Gastroesophageal sphincter (tissue), 4 donors: ENCODE data around the gene CORO6. TPM values are rescaled to one million over a fixed set of nuclear protein-coding genes. Genes with fewer than 3 reads are reported as not detected.
A peak's percentile ranks its signal among the peaks of the same experiment; 100 is the strongest.

Experiments used
- ATAC-seq: fragments of 150-250 bp; one replicate; pipeline ENCODE4 v1.9.1; 2016; ENCODE audit warnings: mild to moderate bottlenecking, moderate library complexity
- H3K27ac ChIP-seq, 4 donors: fragments of 200-600 bp; sonication (generic) in 3 of 4; 1 replicate in 3 of 4; 2 replicates in 1 of 4; pipeline ENCODE4 v1.5.1; 2016 to 2019
- H3K27me3 ChIP-seq: fragments of 200-600 bp; sonication (generic); one replicate; pipeline ENCODE4 v1.5.1; 2019
- H3K36me3 ChIP-seq, 2 donors: fragments of 200-600 bp; sonication (generic); one replicate each; pipeline ENCODE4 v1.5.1; 2019; ENCODE audit warnings: control low read depth in 1 of 2
- H3K4me1 ChIP-seq, 3 donors: fragments of 200-600 bp; sonication (generic); 1 replicate in 2 of 3; 2 replicates in 1 of 3; pipeline ENCODE4 v1.5.1; 2016 to 2019; ENCODE audit warnings: control low read depth in 2 of 3
- H3K4me3 ChIP-seq, 2 donors: fragments of 200-600 bp; sonication (generic); one replicate each; pipeline ENCODE4 v1.5.1; 2019; ENCODE audit warnings: mild to moderate bottlenecking in 1 of 2, moderate library complexity in 1 of 2
- H3K9me3 ChIP-seq, 3 donors: fragments of 200-600 bp; sonication (generic); one replicate each; pipeline ENCODE4 v1.5.1; 2017 to 2019; ENCODE audit warnings: control low read depth in 2 of 3
- EP300 ChIP-seq: sonication (generic); formaldehyde crosslinking; IDR thresholded peaks from one replicate; pipeline ENCODE4 v1.6.1; 2017; ENCODE audit warnings: antibody characterized with exemption, mild to moderate bottlenecking
- POLR2A ChIP-seq, 2 donors: fragments of 450-650 bp; IDR thresholded peaks; one replicate each; pipeline ENCODE4 v1.6.1; 2017; ENCODE audit warnings: antibody characterized with exemption in 2 of 2, mild to moderate bottlenecking in 2 of 2, moderate library complexity in 1 of 2
- POLR2AphosphoS5 ChIP-seq: sonication (generic); formaldehyde crosslinking; IDR thresholded peaks from one replicate; pipeline ENCODE4 v1.6.1; 2017; ENCODE audit warnings: antibody characterized with exemption
- WGBS, 2 donors: methylation state at CpG; one replicate each; pipeline ENCODE4 v1.1.5; 2018; ENCODE audit warnings: low coverage in 1 of 2; 5-methylcytosine and 5-hydroxymethylcytosine counted together
- total RNA-seq, 4 donors: library from RNA; depleted of rRNA; stranded (reverse); fragments of >200 nt; gene quantifications; one replicate each; pipeline ENCODE4 v1.1.0, GENCODE V29; 2016
- TF ChIP-seq, protein P1 (sequence below), 4 experiments: fragments of 200-600 bp in 2 of 4; fragments of 450-650 bp in 2 of 4; sonication (generic) in 1 of 4; IDR thresholded peaks; one replicate each; pipeline ENCODE4 v1.5.1; 2017 to 2019; ENCODE audit warnings: antibody characterized with exemption in 4 of 4, mild to moderate bottlenecking in 2 of 4, moderate library complexity in 2 of 4

CORO6 gene
- total RNA-seq, 4 donors from 2014 or later = 18.1 to 138 (median 39.4) TPM

DNA sequence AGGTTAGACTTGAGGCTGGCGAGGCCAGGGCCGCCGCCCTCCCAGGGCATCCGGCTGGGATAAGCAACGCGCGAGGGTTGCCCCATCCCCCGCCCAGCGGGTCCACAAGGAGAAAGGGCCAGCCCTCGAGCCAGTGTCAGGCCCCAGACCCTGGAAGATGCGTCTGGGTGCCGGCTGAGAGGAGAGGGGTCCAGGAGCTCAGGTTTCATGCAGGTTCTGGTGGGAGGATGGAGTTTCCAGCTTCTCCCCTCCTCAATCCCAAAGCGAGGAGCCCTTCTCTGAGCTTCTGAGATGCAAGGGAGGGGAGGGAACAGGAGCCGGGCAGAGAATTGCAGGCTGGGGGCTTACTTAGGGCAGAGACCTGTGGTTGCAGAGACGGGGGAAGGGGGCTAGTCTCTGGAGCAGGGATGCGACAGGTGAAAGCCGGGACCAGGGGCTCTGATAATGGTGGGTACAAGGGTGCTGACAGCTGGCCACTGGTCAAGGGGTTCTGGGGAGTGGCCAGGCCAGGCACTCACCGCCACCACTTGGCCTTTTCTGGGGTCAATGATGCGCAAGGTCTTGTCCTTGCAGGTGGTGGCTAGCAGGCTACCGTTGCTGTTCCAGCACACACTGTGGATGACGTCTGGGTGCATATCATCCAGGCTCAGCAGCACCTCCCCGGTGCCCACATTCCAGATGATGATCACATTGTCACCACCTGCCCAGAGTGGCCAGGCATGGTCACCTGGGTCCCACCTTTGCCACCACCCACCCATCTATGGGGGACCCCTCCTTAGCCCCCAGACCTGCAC, 4.2 kb downstream of the CORO6 start:
- Histone ChIP-seq H3K27ac (peak overlapping the region in 2 of 4 donors; percentile 69 to 71), H3K4me1 (peaks cover 4 to 100% (median 77%) of the 10 kb centered on the region in 3 donors), H3K4me3 (peak overlapping the region in 1 of 2 donors; percentile 48), H3K9me3 (no peaks in the 10 kb centered on the region), H3K36me3 (no peaks in the 10 kb centered on the region), H3K27me3 (no peaks in the 10 kb centered on the region)
- no peak for ATAC-seq
- 50 to 60% methylated on average over 1 to 2 of the region's 22 CpGs for WGBS, 2 donors
- no peak for TF ChIP-seq EP300
- no peak for TF ChIP-seq POLR2A (IDR thresholded peaks at IDR 0.05)
- TF ChIP-seq, protein P1, sequence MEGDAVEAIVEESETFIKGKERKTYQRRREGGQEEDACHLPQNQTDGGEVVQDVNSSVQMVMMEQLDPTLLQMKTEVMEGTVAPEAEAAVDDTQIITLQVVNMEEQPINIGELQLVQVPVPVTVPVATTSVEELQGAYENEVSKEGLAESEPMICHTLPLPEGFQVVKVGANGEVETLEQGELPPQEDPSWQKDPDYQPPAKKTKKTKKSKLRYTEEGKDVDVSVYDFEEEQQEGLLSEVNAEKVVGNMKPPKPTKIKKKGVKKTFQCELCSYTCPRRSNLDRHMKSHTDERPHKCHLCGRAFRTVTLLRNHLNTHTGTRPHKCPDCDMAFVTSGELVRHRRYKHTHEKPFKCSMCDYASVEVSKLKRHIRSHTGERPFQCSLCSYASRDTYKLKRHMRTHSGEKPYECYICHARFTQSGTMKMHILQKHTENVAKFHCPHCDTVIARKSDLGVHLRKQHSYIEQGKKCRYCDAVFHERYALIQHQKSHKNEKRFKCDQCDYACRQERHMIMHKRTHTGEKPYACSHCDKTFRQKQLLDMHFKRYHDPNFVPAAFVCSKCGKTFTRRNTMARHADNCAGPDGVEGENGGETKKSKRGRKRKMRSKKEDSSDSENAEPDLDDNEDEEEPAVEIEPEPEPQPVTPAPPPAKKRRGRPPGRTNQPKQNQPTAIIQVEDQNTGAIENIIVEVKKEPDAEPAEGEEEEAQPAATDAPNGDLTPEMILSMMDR (IDR thresholded peaks at IDR 0.05) = no peak
- no peak for TF ChIP-seq POLR2AphosphoS5

DNA sequence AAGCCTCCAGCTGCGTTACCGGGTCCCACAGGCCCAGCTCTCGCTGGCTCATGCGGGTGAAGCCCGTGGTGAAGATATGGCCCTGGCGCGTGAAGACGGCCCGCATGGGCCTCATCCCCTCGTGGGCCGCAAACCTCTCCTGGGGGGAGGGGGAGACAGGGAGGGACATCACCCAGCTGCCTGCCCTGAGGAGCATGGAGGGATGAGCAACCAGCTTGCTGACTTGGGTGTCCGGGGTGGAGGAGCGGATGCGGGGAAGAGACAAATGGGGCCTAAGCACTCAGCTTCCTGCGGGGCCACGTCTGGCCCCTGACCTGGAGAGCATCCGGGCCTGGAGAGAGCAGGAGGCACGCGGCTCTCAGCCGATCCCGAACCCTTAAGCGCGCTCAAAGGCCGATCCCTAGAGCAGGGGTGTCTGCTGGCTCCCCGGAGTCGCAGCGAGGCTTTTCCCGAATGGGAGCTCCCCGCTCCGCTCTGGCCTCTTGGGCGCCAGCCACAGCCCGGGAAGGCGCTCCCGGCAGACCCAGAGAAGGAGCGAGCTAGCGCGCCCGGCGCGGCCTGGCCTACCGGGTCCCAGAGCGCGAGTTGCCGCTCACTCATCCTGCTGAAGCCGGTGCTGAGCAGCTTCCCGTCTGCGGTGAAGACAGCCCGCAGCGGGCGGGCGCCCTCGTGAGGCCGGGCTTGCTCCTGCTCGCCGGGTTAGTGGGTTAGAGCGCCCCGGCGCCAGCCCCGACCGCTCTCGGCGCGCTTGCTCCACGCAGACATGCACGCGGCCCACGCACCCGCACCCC, 5.0 kb downstream of the CORO6 start:
- H3K27me3 ChIP-seq = no peaks in the 10 kb centered on the region
- 10% methylated on average over 9 of the region's 68 CpGs; no CpG with 5 or more reads in 1 of the 2 donors for WGBS, 2 donors
- no peaks in the 10 kb centered on the region for H3K9me3 ChIP-seq
- no peaks in the 10 kb centered on the region for H3K36me3 ChIP-seq
- peak; percentile 6 for ATAC-seq
- no peak for TF ChIP-seq POLR2AphosphoS5
- TF ChIP-seq, protein P1 (IDR thresholded peaks at IDR 0.05) = peak in 3 of 4 experiments; percentile 47 to 76 (median 68)
- H3K27ac ChIP-seq = peak overlapping the region in 3 of 4 donors; percentile 67 to 71 (median 69)
- H3K4me1 ChIP-seq = peaks cover 4 to 100% (median 79%) of the 10 kb centered on the region in 3 donors
- peak overlapping the region; percentile 3 to 48 for H3K4me3 ChIP-seq

DNA sequence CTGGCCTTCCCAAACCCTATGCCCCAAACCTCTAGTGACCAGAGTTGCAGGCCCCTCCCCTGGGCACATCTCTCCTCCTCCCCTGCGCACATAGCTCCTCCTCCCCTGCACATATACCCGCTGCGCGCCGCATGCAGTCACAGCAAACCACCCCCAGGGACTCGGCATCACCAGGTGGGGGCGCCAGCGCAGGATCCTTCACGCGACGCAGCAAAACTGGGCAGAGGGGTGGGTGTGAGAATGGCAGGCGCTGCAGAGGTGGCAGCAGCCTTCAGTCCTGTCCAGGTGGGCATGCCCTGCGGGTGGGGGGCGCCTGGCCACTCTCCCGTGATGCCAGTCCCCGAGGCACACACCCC, 5.6 kb downstream of the CORO6 start:
- H3K9me3 ChIP-seq = no peaks in the 10 kb centered on the region
- H3K27ac ChIP-seq = peak overlapping the region in 1 of 4 donors; percentile 71
- peaks cover 4 to 95% (median 78%) of the 10 kb centered on the region in 3 donors for H3K4me1 ChIP-seq
- ATAC-seq = peak; percentile 17
- H3K36me3 ChIP-seq = no peaks in the 10 kb centered on the region
- no peak for TF ChIP-seq EP300
- TF ChIP-seq POLR2A (IDR thresholded peaks at IDR 0.05) = no peak
- peak; percentile 12 for TF ChIP-seq POLR2AphosphoS5
- TF ChIP-seq, protein P1 (IDR thresholded peaks at IDR 0.05) = peak in 3 of 4 experiments; percentile 61 to 68 (median 63)
- H3K27me3 ChIP-seq = no peaks in the 10 kb centered on the region
- H3K4me3 ChIP-seq = peak overlapping the region in 1 of 2 donors; percentile 48
- no CpG with 5 or more reads among the region's 16 CpGs for WGBS, 2 donors

DNA sequence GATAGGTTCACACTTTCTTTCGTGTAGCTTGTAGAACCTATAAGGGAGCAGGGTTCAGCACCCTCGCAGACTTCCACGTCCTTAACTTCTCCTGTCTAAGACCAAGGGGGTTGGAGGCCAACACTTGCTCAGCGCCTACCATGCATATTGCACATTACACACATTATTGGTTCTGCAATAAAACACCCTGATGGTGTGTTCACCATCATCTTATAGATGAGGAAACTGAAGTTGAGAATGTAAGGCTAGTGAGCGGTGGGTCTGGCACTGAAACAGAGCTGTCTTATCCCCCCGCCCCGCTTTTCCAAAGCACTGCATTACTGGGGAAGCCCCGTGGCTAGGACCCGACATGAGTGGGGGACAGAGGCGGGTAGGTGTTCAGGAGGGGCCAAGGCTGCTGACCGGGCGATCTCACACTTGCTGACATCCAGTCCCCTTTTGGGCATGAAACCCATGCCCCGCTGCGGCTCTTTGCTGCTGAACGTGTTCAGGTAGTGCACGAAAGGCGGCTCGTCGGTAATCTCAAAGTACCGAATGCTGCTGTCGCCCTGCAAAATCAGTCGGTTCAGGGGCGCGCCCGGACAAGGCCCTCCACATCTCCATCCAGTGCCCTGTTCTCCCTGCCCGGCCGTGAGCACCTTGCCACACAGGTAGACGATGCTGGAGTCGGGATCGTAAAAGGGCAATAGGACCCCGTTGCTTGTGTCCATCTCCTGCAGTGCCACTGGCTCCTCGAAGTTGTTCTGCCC, 6.2 kb downstream of the CORO6 start:
- no peak for ATAC-seq
- H3K27me3 ChIP-seq = no peaks in the 10 kb centered on the region
- peak overlapping the region in 1 of 2 donors; percentile 48 for H3K4me3 ChIP-seq
- WGBS, 2 donors = 51 to 74% methylated on average over 7 of the region's 32 CpGs
- peaks cover 4 to 89% (median 74%) of the 10 kb centered on the region in 3 donors for H3K4me1 ChIP-seq
- TF ChIP-seq POLR2A (IDR thresholded peaks at IDR 0.05) (no peak), POLR2AphosphoS5 (no peak), EP300 (no peak)
- TF ChIP-seq, protein P1 (IDR thresholded peaks at IDR 0.05) = no peak
- peak overlapping the region in 3 of 4 donors; percentile 67 to 74 (median 68) for H3K27ac ChIP-seq
- no peaks in the 10 kb centered on the region for H3K36me3 ChIP-seq
- H3K9me3 ChIP-seq = no peaks in the 10 kb centered on the region
